HCT116 (cell line): ENCODE results near the gene CENPV. TPM values are rescaled to one million over a fixed set of nuclear protein-coding genes. Genes with fewer than 3 reads are reported as not detected.
A peak's percentile ranks its signal among the peaks of the same experiment; 100 is the strongest.

Experiments used
- ATAC-seq: fragments of 200-7000 bp; cut with Tn5 transposase; 2 replicates; pipeline ENCODE4 v1.9.1; 2020; ENCODE audit warnings: mild to moderate bottlenecking, moderate library complexity
- BruUV-seq: library from RNA; stranded (reverse); fragments of 400-500 nt; replicated peaks from 2 replicates; lab custom pipeline; 2021; lab: Mats Ljungman, UMichigan
- CTCF ChIA-PET: fragments of 300-600 bp; sonication (Branson Sonifier 250); formaldehyde crosslinking; loops from one replicate; lab custom pipeline; 2021; ENCODE audit warnings: antibody characterized with exemption; lab: Charles Lee
- POLR2A ChIA-PET: fragments of 300-600, 350-600 bp; sonication (Branson Sonifier 250); formaldehyde crosslinking; loops from one replicate; lab custom pipeline; 2021; ENCODE audit warnings: antibody characterized with exemption; lab: Charles Lee
- RAD21 ChIA-PET, 2 experiments: fragments of 300-600 bp; sonication (Branson Sonifier 250); formaldehyde crosslinking; loops; one replicate each; lab custom pipeline; 2023; ENCODE audit warnings: low total read pairs in 2 of 2; ENCODE audit not compliant: uncharacterized antibody in 2 of 2, unreplicated experiment in 2 of 2, low non-redundant PET in 1 of 2; lab: Charles Lee
- DNase-seq: peaks from one replicate; pipeline ENCODE4 v3.0.0-alpha.2; 2010; ENCODE audit warnings: low read depth, low spot score
- H2AFZ ChIP-seq: fragments of 200-600 bp; shearing (Covaris generic), sonication (generic); 2 replicates; pipeline ENCODE4 v1.6.1; 2017; ENCODE audit warnings: low read depth, mixed run types, mixed read lengths, antibody characterized with exemption, low read length; ENCODE audit not compliant: poor library complexity, severe bottlenecking
- H3K27ac ChIP-seq: 2 replicates; pipeline ENCODE4 v1.5.1; 2012; ENCODE audit warnings: low read depth, low read length
- H3K27me3 ChIP-seq: fragments of 200-600 bp; sonication (generic); 2 replicates; pipeline ENCODE4 v1.6.1; 2016; ENCODE audit warnings: mixed run types, low read length, mixed read lengths; ENCODE audit not compliant: insufficient read depth
- H3K36me3 ChIP-seq, 2 experiments: fragments of 200-500 bp in 1 of 2; fragments of 200-600 bp in 1 of 2; sonication (Bioruptor generic) in 1 of 2; sonication (generic) in 1 of 2; 2 replicates each; pipeline versions ENCODE4 v1.5.1 to v1.6.1; 2014 to 2016; ENCODE audit warnings: low read length in 2 of 2, inconsistent platforms in 1 of 2, mixed read lengths in 1 of 2, mixed run types in 1 of 2; ENCODE audit not compliant: insufficient read depth in 2 of 2, control insufficient read depth in 1 of 2
- H3K4me1 ChIP-seq, 2 experiments: fragments of 200-600 bp in 1 of 2; sonication (generic) in 1 of 2; 2 replicates each; pipeline versions ENCODE4 v1.5.1 to v1.6.1; 2012 to 2017; ENCODE audit warnings: low read length in 2 of 2, inconsistent platforms in 1 of 2, mild to moderate bottlenecking in 1 of 2, mixed read lengths in 1 of 2, mixed run types in 1 of 2, moderate library complexity in 1 of 2; ENCODE audit not compliant: insufficient read depth in 2 of 2, control insufficient read depth in 1 of 2
- H3K4me2 ChIP-seq: fragments of 200-600 bp; sonication (generic); 2 replicates; pipeline ENCODE4 v1.6.1; 2017; ENCODE audit warnings: mixed run types, low read length, mixed read lengths
- H3K4me3 ChIP-seq, 2 experiments: fragments of 200-600 bp in 1 of 2; sonication (generic) in 1 of 2; replicated peaks in 1 of 2; 2 replicates each; pipeline ENCODE4 v1.5.1; 2011 to 2016; ENCODE audit warnings: low read length in 2 of 2, control low read depth in 1 of 2, low read depth in 1 of 2, mild to moderate bottlenecking in 1 of 2, mixed read lengths in 1 of 2, mixed run types in 1 of 2
- H3K79me2 ChIP-seq: fragments of 200-600 bp; sonication (generic); 2 replicates; pipeline ENCODE4 v1.6.1; 2017; ENCODE audit warnings: mild to moderate bottlenecking, mixed run types, low read length, moderate library complexity, mixed read lengths; ENCODE audit not compliant: insufficient read depth
- H3K9ac ChIP-seq: fragments of 200-600 bp; sonication (generic); 2 replicates; pipeline ENCODE4 v1.6.1; 2016; ENCODE audit warnings: low read length, mixed read lengths
- H3K9me2 ChIP-seq: fragments of 200-600 bp; sonication (generic), shearing (Covaris generic); 2 replicates; pipeline ENCODE4 v1.6.1; 2017; ENCODE audit warnings: mixed run types, mild to moderate bottlenecking, moderate library complexity; ENCODE audit not compliant: insufficient read depth
- H3K9me3 ChIP-seq, 2 experiments: fragments of 200-500 bp in 1 of 2; fragments of 200-600 bp in 1 of 2; sonication (Bioruptor generic) in 1 of 2; sonication (generic) in 1 of 2; 2 replicates each; pipeline ENCODE4 v1.6.1; 2014 to 2017; ENCODE audit warnings: low read length in 2 of 2, mixed read lengths in 2 of 2, inconsistent platforms in 1 of 2, low read depth in 1 of 2, mild to moderate bottlenecking in 1 of 2, mixed run types in 1 of 2, moderate library complexity in 1 of 2; ENCODE audit not compliant: control insufficient read depth in 1 of 2, insufficient read depth in 1 of 2
- H4K20me1 ChIP-seq: fragments of 200-600 bp; sonication (generic), shearing (Covaris generic); 2 replicates; pipeline ENCODE4 v1.6.1; 2017; ENCODE audit warnings: mixed run types, mild to moderate bottlenecking, moderate library complexity; ENCODE audit not compliant: insufficient read depth
- ATF3 ChIP-seq: IDR thresholded peaks from 2 replicates; pipeline ENCODE4 v1.6.1; 2012
- CBX3 ChIP-seq: IDR thresholded peaks from 2 replicates; pipeline ENCODE4 v1.6.1; 2012; ENCODE audit warnings: low read depth
- CEBPB ChIP-seq: IDR thresholded peaks from 2 replicates; pipeline ENCODE4 v1.6.1; 2012; ENCODE audit warnings: low read depth
- EGR1 ChIP-seq: IDR thresholded peaks from 2 replicates; pipeline ENCODE4 v1.6.1; 2012; ENCODE audit warnings: low read depth
- ELF1 ChIP-seq: IDR thresholded peaks from 2 replicates; pipeline ENCODE4 v1.6.1; 2012; ENCODE audit warnings: low read depth, borderline replicate concordance
- EZH2 ChIP-seq: fragments of 200-600 bp; sonication (generic); IDR thresholded peaks from 2 replicates; pipeline ENCODE4 v1.6.1; 2017; ENCODE audit warnings: antibody characterized with exemption, mixed run types
- EZH2phosphoT487 ChIP-seq: fragments of 200-600 bp; IDR thresholded peaks from 2 replicates; pipeline ENCODE4 v1.6.1; 2018; ENCODE audit warnings: antibody characterized with exemption, borderline replicate concordance
- FOSL1 ChIP-seq: IDR thresholded peaks from 2 replicates; pipeline ENCODE4 v1.6.1; 2012; ENCODE audit warnings: low read depth
- JUND ChIP-seq: IDR thresholded peaks from 2 replicates; pipeline ENCODE4 v1.6.1; 2012
- MAX ChIP-seq: IDR thresholded peaks from 2 replicates; pipeline ENCODE4 v1.6.1; 2012
- POLR2AphosphoS5 ChIP-seq: IDR thresholded peaks from 2 replicates; pipeline ENCODE4 v1.6.1; 2011; ENCODE audit warnings: mild to moderate bottlenecking, low read depth, low read length, moderate library complexity
- RAD21 ChIP-seq: IDR thresholded peaks from 2 replicates; pipeline ENCODE4 v1.6.1; 2012; ENCODE audit warnings: low read depth, mild to moderate bottlenecking
- SIN3A ChIP-seq: IDR thresholded peaks from 2 replicates; pipeline ENCODE4 v1.6.1; 2012; ENCODE audit warnings: low read depth
- SP1 ChIP-seq: IDR thresholded peaks from 2 replicates; pipeline ENCODE4 v1.6.1; 2012; ENCODE audit warnings: low read depth
- SRF ChIP-seq: IDR thresholded peaks from 2 replicates; pipeline ENCODE4 v1.6.1; 2012; ENCODE audit warnings: low read depth
- TCF7L2 ChIP-seq: IDR thresholded peaks from 2 replicates; pipeline ENCODE4 v1.7.0; 2011; ENCODE audit warnings: borderline replicate concordance, inconsistent platforms; ENCODE audit not compliant: insufficient read depth, insufficient read length; ENCODE audit errors: extremely low read depth
- YY1 ChIP-seq: IDR thresholded peaks from 2 replicates; pipeline ENCODE4 v1.6.1; 2011; ENCODE audit warnings: low read length, low read depth, moderate library complexity, mild to moderate bottlenecking; ENCODE audit not compliant: insufficient replicate concordance; ENCODE audit errors: extremely low read depth
- ZBTB33 ChIP-seq: IDR thresholded peaks from 2 replicates; pipeline ENCODE4 v1.6.1; 2011; ENCODE audit warnings: mild to moderate bottlenecking, low read length, moderate library complexity; ENCODE audit not compliant: insufficient replicate concordance; ENCODE audit errors: extremely low read depth
- ZFX ChIP-seq: fragments of 450-650 bp; IDR thresholded peaks from 2 replicates; pipeline ENCODE4 v1.6.1; 2017
- ZNF274 ChIP-seq: fragments of 200-500 bp; sonication (Bioruptor generic); IDR thresholded peaks from 2 replicates; pipeline ENCODE4 v1.6.1; 2014; ENCODE audit warnings: mild to moderate bottlenecking, low read depth, low read length, inconsistent platforms
- intact Hi-C: fragments of 100-400 bp; cut with micrococcal nuclease; formaldehyde crosslinking; loops from 2 replicates; pipeline ENCODE4 v1.10.0; 2022
- total RNA-seq: library from RNA; stranded (reverse); gene quantifications from one replicate; pipeline ENCODE4 v1.2.1, GENCODE V29; 2021; ENCODE audit not compliant: unreplicated experiment
- TF ChIP-seq, protein P1 (sequence below), 3 experiments: fragments of 200-600 bp in 1 of 3; sonication (generic) in 1 of 3; IDR thresholded peaks in 2 of 3; conservative IDR thresholded peaks in 1 of 3; 2 replicates each; pipeline ENCODE4 v1.5.1; 2012 to 2017; ENCODE audit warnings: low read depth in 2 of 3, low read length in 2 of 3, antibody characterized with exemption in 1 of 3, borderline replicate concordance in 1 of 3, control low read depth in 1 of 3, mild to moderate bottlenecking in 1 of 3, mixed read lengths in 1 of 3, mixed run types in 1 of 3, moderate library complexity in 1 of 3; ENCODE audit not compliant: insufficient read depth in 1 of 3

Gene CENPV
- total RNA-seq, 1 experiment from 2014 or later, result 84.7 TPM

DNA sequence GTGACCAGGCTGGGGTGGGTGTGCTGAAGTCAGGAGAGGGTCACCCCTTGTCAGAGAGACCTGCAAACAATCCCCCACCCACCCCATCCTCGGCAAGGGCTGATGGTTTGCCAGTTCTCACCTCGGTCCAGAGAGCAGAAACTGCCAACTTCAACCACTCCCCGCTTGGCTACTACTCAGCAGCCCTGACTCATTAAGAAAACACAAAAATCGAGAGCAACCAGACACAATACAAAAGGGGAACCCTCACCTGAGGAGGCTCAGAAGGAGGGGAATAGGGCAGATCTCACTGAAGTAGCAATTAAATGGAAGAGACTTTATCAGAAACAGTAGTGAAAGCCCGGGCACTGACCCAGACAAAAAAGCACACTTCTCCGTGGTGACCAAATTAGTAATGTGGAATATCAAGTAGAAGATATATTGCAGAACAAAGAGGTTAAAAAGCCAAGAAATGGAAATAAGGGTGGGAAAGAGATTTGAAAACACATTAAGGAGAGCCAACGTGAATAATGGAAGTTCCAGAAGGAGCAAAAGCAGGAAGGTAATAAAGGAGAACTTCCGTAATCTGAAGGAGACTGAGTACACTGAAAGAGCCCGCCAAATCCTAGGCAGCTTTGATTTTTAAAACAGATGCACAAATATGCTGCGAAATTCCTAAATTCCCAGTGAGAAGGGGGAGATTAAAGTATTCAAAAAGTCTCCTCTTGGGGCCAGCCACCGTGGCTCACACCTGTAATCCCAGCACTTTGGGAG, 23.6 kb downstream of the CENPV start:
- H3K36me3 ChIP-seq, result peaks cover 0 to 9% of the 10 kb centered on the region in 2 experiments; a peak in 2 of 4 replicates
- peak overlapping the region; percentile 24 for H3K9ac ChIP-seq
- no peaks in the 10 kb centered on the region for H4K20me1 ChIP-seq
- ChIA-PET RAD21 (no interaction called here), CTCF (no interaction called here), POLR2A (no interaction called here)
- DNase-seq (no peak), ATAC-seq (peak; percentile 75)
- intact Hi-C loops, result no loop called here
- peak overlapping the region in 1 of 2 experiments; percentile 21; a peak in 1 of 4 replicates for H3K4me3 ChIP-seq
- H3K4me1 ChIP-seq, result peaks cover 33 to 40% of the 10 kb centered on the region in 2 experiments
- H3K9me3 ChIP-seq, result no peaks in the 10 kb centered on the region
- TF ChIP-seq ZNF274, result no peak
- TF ChIP-seq ZBTB33, result no peak
- no peak for TF ChIP-seq SIN3A
- TF ChIP-seq EGR1, result no peak
- TF ChIP-seq YY1, result no peak
- TF ChIP-seq ZFX, result no peak
- no peak for TF ChIP-seq EZH2
- TF ChIP-seq ELF1, result no peak
- TF ChIP-seq RAD21, result no peak
- peak; percentile 65 for TF ChIP-seq CBX3
- TF ChIP-seq SRF, result no peak
- peak; percentile 79; the same call in 1 of the 2 replicates for TF ChIP-seq FOSL1
- TF ChIP-seq CEBPB, result no peak
- TF ChIP-seq ATF3, result no peak
- TF ChIP-seq EZH2phosphoT487, result no peak
- TF ChIP-seq POLR2AphosphoS5, result no peak
- TF ChIP-seq TCF7L2, result no peak
- no peak; the same call in 1 of the 2 replicates for TF ChIP-seq MAX
- peak; percentile 49; the same call in 1 of the 2 replicates for TF ChIP-seq SP1
- peak; percentile 72 for TF ChIP-seq JUND
- TF ChIP-seq, protein P1, sequence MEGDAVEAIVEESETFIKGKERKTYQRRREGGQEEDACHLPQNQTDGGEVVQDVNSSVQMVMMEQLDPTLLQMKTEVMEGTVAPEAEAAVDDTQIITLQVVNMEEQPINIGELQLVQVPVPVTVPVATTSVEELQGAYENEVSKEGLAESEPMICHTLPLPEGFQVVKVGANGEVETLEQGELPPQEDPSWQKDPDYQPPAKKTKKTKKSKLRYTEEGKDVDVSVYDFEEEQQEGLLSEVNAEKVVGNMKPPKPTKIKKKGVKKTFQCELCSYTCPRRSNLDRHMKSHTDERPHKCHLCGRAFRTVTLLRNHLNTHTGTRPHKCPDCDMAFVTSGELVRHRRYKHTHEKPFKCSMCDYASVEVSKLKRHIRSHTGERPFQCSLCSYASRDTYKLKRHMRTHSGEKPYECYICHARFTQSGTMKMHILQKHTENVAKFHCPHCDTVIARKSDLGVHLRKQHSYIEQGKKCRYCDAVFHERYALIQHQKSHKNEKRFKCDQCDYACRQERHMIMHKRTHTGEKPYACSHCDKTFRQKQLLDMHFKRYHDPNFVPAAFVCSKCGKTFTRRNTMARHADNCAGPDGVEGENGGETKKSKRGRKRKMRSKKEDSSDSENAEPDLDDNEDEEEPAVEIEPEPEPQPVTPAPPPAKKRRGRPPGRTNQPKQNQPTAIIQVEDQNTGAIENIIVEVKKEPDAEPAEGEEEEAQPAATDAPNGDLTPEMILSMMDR (IDR thresholded peaks at IDR 0.05 in 2 of 3, conservative IDR thresholded peaks at IDR 0.05 in 1 of 3; ENCODE audit: borderline replicate concordance in 1 of 3, insufficient read depth in 1 of 3, low read depth in 2 of 3, low read length in 2 of 3), result no peak
- H2AFZ ChIP-seq, result no peak overlapping the region
- H3K27me3 ChIP-seq, result no peaks in the 10 kb centered on the region
- peak overlapping the region; percentile 55 for H3K27ac ChIP-seq
- peak overlapping the region; percentile 71 for H3K4me2 ChIP-seq
- no peaks in the 10 kb centered on the region for H3K9me2 ChIP-seq
- no peaks in the 10 kb centered on the region for H3K79me2 ChIP-seq
- BruUV-seq, result no TSS peak
